SU-DHL-6 (cell line): ENCODE measurements around the gene OXSR1.

Experiments
- H2AFZ ChIP-seq: fragments of 200-600 bp; sonication (generic); 2 replicates; pipeline ENCODE4 v1.6.1; 2014; ENCODE audit warnings: low read depth, mild to moderate bottlenecking, moderate library complexity, mixed read lengths, antibody characterized with exemption, low read length; ENCODE audit not compliant: severe bottlenecking
- H3F3A ChIP-seq: fragments of 200-600 bp; shearing (Covaris generic); 2 replicates; pipeline ENCODE4 v1.6.0; 2016; ENCODE audit warnings: antibody characterized with exemption, mild to moderate bottlenecking; ENCODE audit not compliant: insufficient read depth
- H3K27ac ChIP-seq: fragments of 200-600 bp; sonication (generic); 2 replicates; pipeline ENCODE4 v1.5.1; 2016; ENCODE audit warnings: low read depth, mild to moderate bottlenecking, low read length, moderate library complexity, mixed read lengths
- H3K27me3 ChIP-seq: fragments of 200-600 bp; sonication (generic), shearing (Covaris generic); 2 replicates; pipeline ENCODE4 v1.6.0; 2014; ENCODE audit warnings: mild to moderate bottlenecking, low read length
- H3K36me3 ChIP-seq: fragments of 200-600 bp; sonication (generic); 2 replicates; pipeline ENCODE4 v1.6.1; 2014; ENCODE audit warnings: mild to moderate bottlenecking, low read length, mixed read lengths
- H3K4me2 ChIP-seq: fragments of 300-600, 200-600 bp; shearing (Covaris generic), sonication (generic); 2 replicates; pipeline ENCODE4 v1.6.0; 2014; ENCODE audit warnings: low read length, low read depth, mild to moderate bottlenecking; ENCODE audit not compliant: poor library complexity, severe bottlenecking
- H3K4me3 ChIP-seq: fragments of 200-600 bp; sonication (generic); 2 replicates; pipeline ENCODE4 v1.5.1; 2014; ENCODE audit warnings: antibody characterized with exemption, low read length, mild to moderate bottlenecking, mixed read lengths; ENCODE audit not compliant: insufficient read depth, poor library complexity, severe bottlenecking
- H3K79me2 ChIP-seq: fragments of 200-600 bp; sonication (generic); 2 replicates; pipeline ENCODE4 v1.6.1; 2014; ENCODE audit warnings: mild to moderate bottlenecking, low read length, moderate library complexity; ENCODE audit not compliant: insufficient read depth
- H3K9ac ChIP-seq: fragments of 200-600 bp; sonication (generic); 2 replicates; pipeline ENCODE4 v1.7.0; 2014; ENCODE audit warnings: mild to moderate bottlenecking, low read length
- H3K9me2 ChIP-seq: fragments of 200-600 bp; sonication (generic); replicated peaks from 2 replicates; pipeline ENCODE4 v1.6.1; 2014; ENCODE audit warnings: low read length; ENCODE audit not compliant: insufficient read depth
- H3K9me3 ChIP-seq: fragments of 200-600 bp; sonication (generic); 2 replicates; pipeline ENCODE4 v1.6.1; 2014; ENCODE audit warnings: low read length, mixed read lengths; ENCODE audit not compliant: insufficient read depth
- H4K20me1 ChIP-seq: fragments of 200-600 bp; sonication (generic); 2 replicates; pipeline ENCODE4 v1.6.1; 2014; ENCODE audit warnings: low read depth, mild to moderate bottlenecking, antibody characterized with exemption, low read length, moderate library complexity, mixed read lengths
- CTCF ChIP-seq: fragments of 200-600 bp; sonication (generic); IDR thresholded peaks from one replicate; pipeline ENCODE4 v1.5.1; 2017; ENCODE audit warnings: antibody characterized with exemption, mild to moderate bottlenecking, low read length, moderate library complexity; ENCODE audit not compliant: insufficient read depth, poor library complexity, severe bottlenecking
- EZH2phosphoT487 ChIP-seq: fragments of 200-600 bp; sonication (generic), shearing (Covaris generic); conservative IDR thresholded peaks from 2 replicates; pipeline ENCODE4 v1.6.1; 2018; ENCODE audit warnings: mild to moderate bottlenecking, antibody characterized with exemption, low read length, moderate library complexity, mixed read lengths

OXSR1 gene

GRCh38 chr3:38136777-38137614 lies 28.3 kb upstream of the OXSR1 start, which contains the start of gene ACAA1:
Gene ACAA1, minus strand, starts transcription at chr3:38137127. Its CDS starts 92 bp downstream, at chr3:38137035.
- H3K79me2 ChIP-seq, result peaks cover 15% of the 10 kb centered on the region
- H2AFZ ChIP-seq, result peak within 1 kb of the TSS; percentile 38
- no peaks in the 10 kb centered on the region for H3F3A ChIP-seq
- H3K9ac ChIP-seq, result peak within 1 kb of the TSS; percentile 86
- H4K20me1 ChIP-seq, result no peaks in the 10 kb centered on the region
- no peaks in the 10 kb centered on the region for H3K9me2 ChIP-seq
- TF ChIP-seq EZH2phosphoT487 (no peak), CTCF (no peak)
- H3K27ac ChIP-seq, result peak within 1 kb of the TSS; percentile 30
- no peaks in the 10 kb centered on the region for H3K36me3 ChIP-seq
- H3K9me3 ChIP-seq, result no peaks in the 10 kb centered on the region
- no peaks in the 10 kb centered on the region for H3K27me3 ChIP-seq
- peak within 1 kb of the TSS; percentile 78 for H3K4me3 ChIP-seq
- peak within 1 kb of the TSS; percentile 81 for H3K4me2 ChIP-seq

- no peaks in the 10 kb centered on the region for H4K20me1 ChIP-seq
- no peaks in the 10 kb centered on the region for H3K9me3 ChIP-seq
- no peaks in the 10 kb centered on the region for H3K9me2 ChIP-seq
- no peaks in the 10 kb centered on the region for H3K27me3 ChIP-seq
- peaks cover 15% of the 10 kb centered on the region for H3K79me2 ChIP-seq
- H3K4me3 ChIP-seq, result peak overlapping the region; percentile 78
- H3K9ac ChIP-seq, result peak overlapping the region; percentile 86
- no peaks in the 10 kb centered on the region for H3K36me3 ChIP-seq
- peak overlapping the region; percentile 38 for H2AFZ ChIP-seq
- no peak for TF ChIP-seq CTCF
- no peak for TF ChIP-seq EZH2phosphoT487
- peak overlapping the region; percentile 68 for H3K4me2 ChIP-seq
- H3K27ac ChIP-seq, result peak overlapping the region; percentile 30
- no peaks in the 10 kb centered on the region for H3F3A ChIP-seq
These were observed 27.6 kb upstream of the OXSR1 start for GRCh38 chr3:38137615-38138348.

- TF ChIP-seq EZH2phosphoT487 (no peak), CTCF (no peak)
- Histone ChIP-seq H3K36me3 (no peaks in the 10 kb centered on the region), H3K9me2 (no peaks in the 10 kb centered on the region), H3K9me3 (no peaks in the 10 kb centered on the region), H4K20me1 (no peaks in the 10 kb centered on the region), H3F3A (no peaks in the 10 kb centered on the region), H2AFZ (peak within 1 kb of the TSS; percentile 38), H3K9ac (peak within 1 kb of the TSS; percentile 86), H3K4me3 (peak within 1 kb of the TSS; percentile 78), H3K27ac (peak within 1 kb of the TSS; percentile 46), H3K27me3 (no peaks in the 10 kb centered on the region), H3K79me2 (peaks cover 15% of the 10 kb centered on the region), H3K4me2 (peak within 1 kb of the TSS; percentile 68)
These were observed 26.8 kb upstream of the OXSR1 start, which contains the start of gene MYD88 for GRCh38 chr3:38138349-38139190. Gene MYD88, plus strand, starts transcription at chr3:38138661. Its CDS starts 40 bp downstream, at chr3:38138701.
